NCI-H2107 treated with DMSO at 0.1 percent for 48 hours (cell line): ENCODE data around the gene OR6B2.
"Not testable (repeated sequence)": the region's sequence is repeated elsewhere in the genome, so short reads cannot be mapped to it uniquely, and the experiment has no call there.

Source experiments
- DNase-seq: peaks from one replicate; lab custom pipeline; 2025; ENCODE audit not compliant: unreplicated experiment; lab: John Stamatoyannopoulos, UW

Gene OR6B2

DNA sequence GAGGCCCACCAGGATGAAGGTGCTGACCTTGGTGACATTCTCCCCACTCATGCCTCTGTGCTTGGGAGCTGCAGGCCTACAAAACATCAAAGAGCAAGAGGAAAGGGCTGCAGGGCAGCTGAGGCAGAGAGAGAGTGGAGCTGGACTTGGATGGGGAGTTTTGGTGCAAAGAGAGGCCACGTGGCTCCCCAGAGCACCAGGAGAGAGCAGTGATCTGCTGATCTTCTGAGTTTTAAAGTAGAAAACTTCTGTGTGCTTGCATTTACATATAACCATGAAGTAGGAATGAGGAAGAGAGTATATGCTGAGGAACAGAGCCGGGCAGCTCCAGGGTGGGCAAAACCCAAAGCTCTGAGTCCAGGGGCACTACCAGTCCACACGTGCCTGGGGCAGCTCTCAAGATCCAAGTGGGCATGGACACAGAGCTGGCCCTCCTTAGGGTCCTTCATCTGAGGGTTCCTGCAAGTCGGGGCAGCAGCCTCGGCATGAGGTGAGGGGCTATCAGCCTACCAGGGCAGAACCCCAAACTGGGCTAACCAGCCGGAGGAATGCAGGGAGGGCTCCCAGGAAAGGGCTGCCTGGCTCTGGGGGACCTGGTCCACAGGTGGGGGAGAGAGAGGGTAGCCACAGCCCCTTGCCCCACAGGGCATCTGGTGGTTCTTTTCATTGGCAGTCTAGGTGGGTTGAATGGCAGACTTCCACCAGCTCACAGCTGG is at the start of gene OR6B2:
OR6B2 (minus strand) TSS at position 51 of the 716 bp plus-strand sequence; CDS start at position 51, 0 bp downstream.
- no peak for DNase-seq

- no peak for DNase-seq
Observed at GRCh38 chr2:240078631-240079030, 48.4 kb upstream of the OR6B2 start.

- no peak for DNase-seq
Observed at GRCh38 chr2:240077442-240077841, 47.2 kb upstream of the OR6B2 start.

- DNase-seq: no peak
Observed at GRCh38 chr2:240074545-240074944, 44.3 kb upstream of the OR6B2 start.

GRCh38 chr2:240070907-240071306 is 40.7 kb upstream of the OR6B2 start:
- DNase-seq: no peak

DNA sequence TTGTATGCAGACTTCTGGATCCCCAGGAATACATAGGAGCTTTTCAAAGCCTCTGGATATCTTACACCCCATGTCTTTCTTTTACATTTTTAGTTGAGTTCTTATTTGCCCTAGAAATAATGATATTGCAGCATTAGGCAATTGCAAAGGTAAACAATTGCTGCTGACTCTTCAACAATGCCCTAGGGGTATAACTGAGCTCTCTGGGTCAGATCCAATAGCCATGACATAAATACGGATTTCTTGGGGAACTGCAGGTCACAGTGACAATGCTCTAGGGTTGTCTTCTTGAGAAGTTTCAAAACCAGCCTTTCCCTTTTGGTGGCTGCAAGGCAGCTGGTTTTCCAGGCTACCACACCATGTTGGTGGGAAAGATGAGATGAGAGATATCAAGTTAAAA is 39.6 kb upstream of the OR6B2 start:
- no peak for DNase-seq

- DNase-seq: no peak
Observed at GRCh38 chr2:240068193-240068592, 38.0 kb upstream of the OR6B2 start.

GRCh38 chr2:240066489-240066888 is 36.3 kb upstream of the OR6B2 start:
- no peak for DNase-seq

DNA sequence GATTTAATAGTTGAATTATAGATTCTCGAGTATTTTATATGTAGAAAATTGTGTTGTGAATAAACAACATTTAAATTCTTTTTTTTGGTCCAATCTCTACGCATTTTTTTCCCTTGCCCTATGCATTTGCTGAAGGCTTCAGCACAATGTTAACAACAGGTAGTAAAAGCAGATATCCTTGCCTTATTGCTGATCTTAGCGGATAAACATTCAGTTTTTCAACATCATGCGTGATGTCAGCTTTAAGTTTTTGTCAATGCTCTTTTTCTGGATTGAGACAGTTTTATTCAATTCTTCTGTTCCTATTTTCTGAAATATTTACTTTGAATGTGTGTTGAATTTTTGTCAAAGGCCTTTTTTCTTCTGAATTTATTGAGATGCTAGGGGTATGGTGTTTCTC is 34.7 kb upstream of the OR6B2 start:
- no peak for DNase-seq

DNA sequence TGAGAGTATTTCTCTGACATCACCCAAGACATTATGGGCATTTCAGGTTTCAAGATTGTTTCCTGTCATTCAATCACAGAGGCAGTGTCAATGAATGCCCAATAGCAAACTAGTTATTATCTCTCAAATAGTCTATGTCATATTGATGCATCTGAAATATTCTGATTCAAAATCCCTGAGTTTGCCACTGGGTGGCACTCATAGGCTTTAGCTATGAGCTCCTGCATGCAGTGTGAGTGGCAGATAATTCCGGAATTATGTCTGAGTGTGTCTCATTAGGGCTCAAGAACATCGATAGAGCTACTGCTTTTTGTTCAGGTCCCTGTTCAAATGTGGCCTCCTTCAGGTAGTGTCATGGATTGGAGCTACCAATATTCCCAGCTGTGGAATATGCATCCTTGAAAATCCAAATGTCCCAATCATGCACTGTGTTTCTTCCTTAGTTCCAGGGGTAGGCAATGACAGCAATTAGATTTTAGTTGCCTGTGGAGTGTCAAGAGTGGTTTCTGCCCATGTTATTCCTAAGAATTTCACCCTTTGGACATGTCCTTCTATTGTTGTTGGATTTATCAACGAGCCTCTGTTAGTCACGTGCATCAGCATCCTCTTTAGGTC is 30.9 kb upstream of the OR6B2 start:
- peak; percentile 6 for DNase-seq

DNA sequence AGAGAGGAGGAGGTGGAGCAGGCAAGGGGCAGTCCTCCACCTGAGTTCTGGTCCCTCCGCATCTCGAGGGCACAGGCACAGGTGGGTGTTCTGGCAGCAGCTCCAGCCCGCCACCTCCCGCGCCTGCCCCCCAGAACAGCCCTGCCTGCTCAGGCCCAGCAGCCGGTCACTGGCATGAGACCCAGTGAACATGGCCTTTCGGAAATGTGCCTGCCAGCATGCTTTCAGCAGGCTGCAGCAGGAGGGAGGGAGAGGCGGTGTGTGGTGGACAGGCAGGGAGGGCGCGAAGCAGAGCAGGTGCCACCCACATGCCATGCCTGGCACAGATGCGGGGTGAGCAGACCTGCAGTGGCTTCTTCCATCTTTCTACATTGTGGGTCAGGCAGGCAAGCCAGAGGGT is 26.4 kb upstream of the OR6B2 start:
- no peak for DNase-seq

GRCh38 chr2:240055177-240055917 is 25.1 kb upstream of the OR6B2 start:
- no peak for DNase-seq

GRCh38 chr2:240053173-240054155 is 23.2 kb upstream of the OR6B2 start, which contains the start of gene OR6B3:
Gene OR6B3, minus strand, starts transcription at chr2:240053521.
- no peak for DNase-seq

GRCh38 chr2:240052524-240052923 is 22.3 kb upstream of the OR6B2 start:
- DNase-seq: no peak

DNA sequence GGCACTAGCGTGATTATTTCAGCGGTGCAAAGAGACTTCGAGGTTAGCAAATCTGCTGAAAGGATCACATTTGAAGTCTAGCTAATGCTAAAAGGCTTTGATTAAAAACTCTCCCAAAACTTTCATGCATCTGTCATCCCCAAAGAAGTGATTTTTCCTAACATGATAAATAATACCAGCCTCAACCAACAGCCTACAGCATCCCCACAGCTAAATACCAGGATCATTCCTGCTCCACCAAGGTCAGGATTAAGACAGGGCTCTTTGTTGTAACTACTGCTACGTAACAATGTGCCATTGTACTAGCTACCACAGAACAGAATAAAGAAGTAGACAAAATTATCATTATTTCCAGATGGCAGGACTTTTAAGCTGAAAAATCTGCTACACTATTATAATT is 21.5 kb upstream of the OR6B2 start:
- DNase-seq: no peak

GRCh38 chr2:240050278-240050677 is 20.0 kb upstream of the OR6B2 start:
- no peak for DNase-seq

GRCh38 chr2:240048237-240048636 is 18.0 kb upstream of the OR6B2 start:
- no peak for DNase-seq

- no peak for DNase-seq
Observed at GRCh38 chr2:240045098-240045497, 14.9 kb upstream of the OR6B2 start.

DNA sequence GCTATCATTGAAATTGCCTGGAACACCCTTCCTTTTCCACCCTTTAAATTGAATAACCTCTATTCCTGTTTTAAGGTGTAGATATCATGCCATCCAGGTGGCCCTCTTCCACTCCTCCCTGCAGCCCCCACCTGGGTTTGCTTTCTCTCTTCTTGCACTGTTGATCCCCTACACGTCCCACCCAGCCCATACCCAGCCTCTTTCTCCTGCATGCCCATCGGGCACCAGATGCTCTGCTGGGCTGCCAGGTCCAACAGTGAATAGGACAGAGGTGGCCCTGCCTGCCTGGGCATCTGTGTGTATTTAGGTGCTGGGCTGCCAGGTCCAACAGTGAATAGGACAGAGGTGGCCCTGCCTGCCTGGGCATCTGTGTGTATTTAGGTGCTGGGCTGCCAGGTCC is 13.9 kb upstream of the OR6B2 start:
- not testable (repeated sequence) for DNase-seq

GRCh38 chr2:240043279-240043989 is 13.2 kb upstream of the OR6B2 start:
- DNase-seq: no peak
